Liver (tissue), 9 donors: ENCODE measurements around the gene NTM. TPM values are rescaled to one million over a fixed set of nuclear protein-coding genes. Genes with fewer than 3 reads are reported as not detected.

Source experiments
- DNase-seq: peaks from one replicate; pipeline ENCODE4 v3.0.0-alpha.2; 2017; ENCODE audit warnings: low spot score
- H3K27ac ChIP-seq, 2 donors: one replicate each; pipeline ENCODE4 v1.7.0; 2013; ENCODE audit warnings: inconsistent platforms in 2 of 2, low read length in 2 of 2, control low read depth in 1 of 2, low read depth in 1 of 2, mild to moderate bottlenecking in 1 of 2
- H3K27me3 ChIP-seq, 4 donors: one replicate each; pipeline versions ENCODE4 v1.6.1 to v1.7.0; 2013; ENCODE audit warnings: low read length in 3 of 4, inconsistent platforms in 1 of 4, mild to moderate bottlenecking in 1 of 4, moderate library complexity in 1 of 4; ENCODE audit not compliant: control insufficient read depth in 4 of 4, insufficient read depth in 4 of 4
- H3K36me3 ChIP-seq, 4 donors: one replicate each; pipeline versions ENCODE4 v1.6.1 to v1.7.0; 2013; ENCODE audit warnings: low read length in 3 of 4, mild to moderate bottlenecking in 3 of 4, low read depth in 1 of 4, moderate library complexity in 1 of 4; ENCODE audit not compliant: control insufficient read depth in 4 of 4, insufficient read depth in 3 of 4
- H3K4me1 ChIP-seq, 4 donors: one replicate each; pipeline versions ENCODE4 v1.6.1 to v1.7.0; 2013; ENCODE audit warnings: low read length in 3 of 4, mild to moderate bottlenecking in 3 of 4, moderate library complexity in 1 of 4; ENCODE audit not compliant: control insufficient read depth in 4 of 4, insufficient read depth in 4 of 4
- H3K4me3 ChIP-seq, 3 donors: one replicate each; pipeline versions ENCODE4 v1.6.1 to v1.7.0; 2013; ENCODE audit warnings: low read length in 3 of 3, control low read depth in 1 of 3, low read depth in 1 of 3, mild to moderate bottlenecking in 1 of 3
- H3K9ac ChIP-seq, 2 donors: one replicate each; pipeline ENCODE4 v1.7.0; 2013; ENCODE audit warnings: low read length in 2 of 2, mild to moderate bottlenecking in 2 of 2, moderate library complexity in 2 of 2, control low read depth in 1 of 2, low read depth in 1 of 2
- H3K9me3 ChIP-seq, 4 donors: one replicate each; pipeline versions ENCODE4 v1.6.1 to v1.7.0; 2013; ENCODE audit warnings: low read length in 3 of 4; ENCODE audit not compliant: control insufficient read depth in 4 of 4
- CTCF ChIP-seq: fragments of 150-350 bp; IDR thresholded peaks from 2 replicates; pipeline ENCODE4 v1.5.1; 2017; ENCODE audit warnings: improper control_type of control experiment, low read depth, low read length; ENCODE audit not compliant: missing input control
- EGR1 ChIP-seq, 2 donors: IDR thresholded peaks; 2 replicates each; pipeline ENCODE4 v1.6.1; 2016 to 2018; ENCODE audit warnings: antibody characterized with exemption in 2 of 2, low read depth in 2 of 2
- FOXA2 ChIP-seq: IDR thresholded peaks from 2 replicates; pipeline ENCODE4 v1.6.1; 2016; ENCODE audit warnings: antibody characterized with exemption
- GABPA ChIP-seq, 2 donors: IDR thresholded peaks in 1 of 2; conservative IDR thresholded peaks in 1 of 2; 2 replicates each; pipeline ENCODE4 v1.6.1; 2016; ENCODE audit warnings: antibody characterized with exemption in 2 of 2, mild to moderate bottlenecking in 1 of 2, moderate library complexity in 1 of 2
- HNF4A ChIP-seq, 2 donors: conservative IDR thresholded peaks; 2 replicates each; pipeline ENCODE4 v1.6.1; 2016; ENCODE audit warnings: antibody characterized with exemption in 2 of 2, mild to moderate bottlenecking in 2 of 2
- HNF4G ChIP-seq: IDR thresholded peaks from 2 replicates; pipeline ENCODE4 v1.6.1; 2016; ENCODE audit warnings: antibody characterized with exemption
- JUND ChIP-seq, 2 donors: IDR thresholded peaks; 2 replicates each; pipeline ENCODE4 v1.6.1; 2016; ENCODE audit warnings: antibody characterized with exemption in 2 of 2
- MAX ChIP-seq: IDR thresholded peaks from 2 replicates; pipeline ENCODE4 v1.6.1; 2016; ENCODE audit warnings: antibody characterized with exemption
- NR2F2 ChIP-seq: IDR thresholded peaks from 2 replicates; pipeline ENCODE4 v1.6.1; 2016; ENCODE audit warnings: antibody characterized with exemption
- REST ChIP-seq: IDR thresholded peaks from 2 replicates; pipeline ENCODE4 v1.6.1; 2016; ENCODE audit warnings: antibody characterized with exemption, mild to moderate bottlenecking
- SP1 ChIP-seq: IDR thresholded peaks from 2 replicates; pipeline ENCODE4 v1.6.1; 2018; ENCODE audit warnings: antibody characterized with exemption, mild to moderate bottlenecking
- TAF1 ChIP-seq: conservative IDR thresholded peaks from 2 replicates; pipeline ENCODE4 v1.6.1; 2016; ENCODE audit warnings: antibody characterized with exemption, mild to moderate bottlenecking
- YY1 ChIP-seq: IDR thresholded peaks from 2 replicates; pipeline ENCODE4 v1.6.1; 2016; ENCODE audit warnings: antibody characterized with exemption, mild to moderate bottlenecking
- ZBTB33 ChIP-seq: IDR thresholded peaks from 2 replicates; pipeline ENCODE4 v1.6.1; 2016; ENCODE audit warnings: antibody characterized with exemption
- WGBS: extraction: QIAGEN DNeasy Blood & Tissue Kit; methylation state at CpG from one replicate; pipeline ENCODE4 v1.1.7; 2013; 5-methylcytosine and 5-hydroxymethylcytosine counted together
- polyA plus RNA-seq, 2 donors: library from polyadenylated mRNA; stranded (reverse) in 1 of 2; unstranded in 1 of 2; fragments of 200-250 nt in 1 of 2; fragments of >200 nt in 1 of 2; fragmentation: Nextera tagmentation in 1 of 2; extraction: Ambion mirVana in 1 of 2; gene quantifications; one replicate each; pipeline versions ENCODE4 v1.2.1 to v1.2.3, GENCODE V29; 2013 to 2015
- total RNA-seq, 2 donors: library from RNA; depleted of rRNA; stranded (reverse); fragments of >200 nt; gene quantifications; one replicate each; pipeline ENCODE4 v1.2.3, GENCODE V29; 2014
- donor health status: healthy.
- donor health status: healthy.
- donor health status: healthy.
- donor health status: healthy.
- donor health status: healthy.

NTM gene
- total and polyA plus RNA-seq, 4 donors, result 0.08 to 1.1 (median 0.08) TPM; not detected in 1

- TF ChIP-seq REST (no peak), HNF4A (conservative IDR thresholded peaks at IDR 0.05) (no peak), EGR1 (IDR thresholded peaks at IDR 0.05; ENCODE audit: low read depth in 2 of 2) (no peak), CTCF (no peak), MAX (no peak), FOXA2 (no peak), NR2F2 (no peak), HNF4G (no peak), GABPA (IDR thresholded peaks at IDR 0.05 in 1 of 2, conservative IDR thresholded peaks at IDR 0.05 in 1 of 2) (no peak)
- DNase-seq, result no peak
- WGBS, result 64% methylated on average over 5 of the region's 5 CpGs
Measured at GRCh38 chr11:132100583-132100982, 730.2 kb downstream of the NTM start.

GRCh38 chr11:132101881-132102280, 731.5 kb downstream of the NTM start:
- Histone ChIP-seq H3K36me3 (no peaks in the 10 kb centered on the region), H3K27ac (no peak overlapping the region), H3K4me1 (no peaks in the 10 kb centered on the region), H3K4me3 (no peak overlapping the region), H3K9ac (no peak overlapping the region), H3K9me3 (no peaks in the 10 kb centered on the region), H3K27me3 (peaks cover 0 to 2% (median 0%) of the 10 kb centered on the region in 4 donors)
- DNase-seq, result no peak
- TF ChIP-seq EGR1 (IDR thresholded peaks at IDR 0.05; ENCODE audit: low read depth in 2 of 2), result no peak
- TF ChIP-seq ZBTB33, result no peak
- no peak for TF ChIP-seq CTCF
- TF ChIP-seq MAX, result no peak
- TF ChIP-seq GABPA (IDR thresholded peaks at IDR 0.05 in 1 of 2, conservative IDR thresholded peaks at IDR 0.05 in 1 of 2), result no peak
- no peak for TF ChIP-seq JUND (IDR thresholded peaks at IDR 0.05)
- no peak for TF ChIP-seq SP1
- TF ChIP-seq TAF1, result no peak
- no peak for TF ChIP-seq HNF4A (conservative IDR thresholded peaks at IDR 0.05)
- no peak for TF ChIP-seq YY1
- TF ChIP-seq HNF4G, result no peak
- WGBS, result 55% methylated on average over 3 of the region's 3 CpGs

More at GRCh38 chr11:132100583-132100982, 730.2 kb downstream of the NTM start:
- Histone ChIP-seq H3K27ac (no peak overlapping the region), H3K9me3 (no peaks in the 10 kb centered on the region), H3K4me3 (no peak overlapping the region), H3K4me1 (no peaks in the 10 kb centered on the region), H3K36me3 (no peaks in the 10 kb centered on the region), H3K9ac (no peak overlapping the region), H3K27me3 (peaks cover 0 to 2% (median 0%) of the 10 kb centered on the region in 4 donors)
